ENCODE results near the gene SALL2. TPM values are rescaled to one million over a fixed set of nuclear protein-coding genes. Genes with fewer than 3 reads are reported as not detected.

SALL2 gene
- total RNA-seq: 35.7 TPM

GRCh38 chr14:21525962-21526671 lies at the start of gene SALL2:
TSS of gene SALL2 (minus strand) at chr14:21526346. CDS start at chr14:21526127, 219 bp downstream.

GRCh38 chr14:21510735-21511657 lies 15.2 kb downstream of the SALL2 start, which contains the start of gene METTL3:
TSS of gene METTL3 (minus strand) at chr14:21511340. CDS start at chr14:21511223, 117 bp downstream.

GRCh38 chr14:21476925-21477681 lies 49.0 kb downstream of the SALL2 start, which contains the start of the genes RAB2B and TOX4:
TSS of gene RAB2B (minus strand) at chr14:21476959. CDS start at chr14:21476872, 87 bp downstream.
TSS of gene TOX4 (plus strand) at chr14:21477195. CDS start at chr14:21477279, 84 bp downstream.

Other genes starting within 250 kb of the SALL2 start
- gene RPGRIP1, start 246.3 kb downstream of the SALL2 start, total RNA-seq: 32.9 TPM
- 90.2 TPM for gene SUPT16H, start 142.3 kb downstream of the SALL2 start, total RNA-seq
- 83.3 TPM for gene CHD8, start 70.2 kb downstream of the SALL2 start, total RNA-seq
- gene RAB2B, start 49.4 kb downstream of the SALL2 start, total RNA-seq: 45.2 TPM
- gene TOX4, start 49.2 kb downstream of the SALL2 start, total RNA-seq: 47.1 TPM
- gene METTL3, start 15.0 kb downstream of the SALL2 start, total RNA-seq: 112 TPM
- gene OR10G3, start 53.7 kb upstream of the SALL2 start, total RNA-seq: not detected
- gene OR10G2, start 108.6 kb upstream of the SALL2 start, total RNA-seq: not detected
- not detected for gene OR4E2, start 127.5 kb upstream of the SALL2 start, total RNA-seq
- gene OR4E1, start 147.5 kb upstream of the SALL2 start, total RNA-seq: not detected